Panc1 (cell line): ENCODE data around the gene ADCY4. TPM values are rescaled to one million over a fixed set of nuclear protein-coding genes. Genes with fewer than 3 reads are reported as not detected.
"Not testable (repeated sequence)": the region's sequence is repeated elsewhere in the genome, so short reads cannot be mapped to it uniquely, and the experiment has no call there.

Experiments
- ATAC-seq: fragments of 200-7000 bp; cut with Tn5 transposase; 2 replicates; pipeline ENCODE4 v1.9.1; 2020; ENCODE audit warnings: mild to moderate bottlenecking, moderate library complexity
- BruUV-seq: library from RNA; stranded (reverse); fragments of 400-500 nt; replicated peaks from 2 replicates; lab custom pipeline; 2021; lab: Mats Ljungman, UMichigan
- CTCF ChIA-PET: fragments of 300-600 bp; sonication (Branson Sonifier 250); formaldehyde crosslinking; loops from one replicate; lab custom pipeline; 2022; ENCODE audit warnings: antibody characterized with exemption; lab: Charles Lee
- POLR2A ChIA-PET: fragments of 300-600 bp; sonication (Branson Sonifier 250); formaldehyde crosslinking; loops from one replicate; lab custom pipeline; 2022; ENCODE audit warnings: antibody characterized with exemption; lab: Charles Lee
- DNase-seq: peaks from one replicate; pipeline ENCODE4 v3.0.0-alpha.2; 2010; ENCODE audit warnings: low read depth, low spot score
- H3K27ac ChIP-seq: 2 replicates; pipeline ENCODE4 v1.5.1; 2011; ENCODE audit warnings: mild to moderate bottlenecking, low read length, inconsistent platforms
- H3K27me3 ChIP-seq: fragments of 200-500 bp; sonication (Bioruptor generic); 2 replicates; pipeline ENCODE4 v1.6.0; 2014; ENCODE audit warnings: low read length, inconsistent platforms; ENCODE audit not compliant: control insufficient read depth, insufficient read depth
- H3K36me3 ChIP-seq: fragments of 200-500 bp; sonication (Bioruptor generic); 2 replicates; pipeline ENCODE4 v1.5.1; 2014; ENCODE audit warnings: inconsistent platforms, mild to moderate bottlenecking, low read length, moderate library complexity; ENCODE audit not compliant: control insufficient read depth, insufficient read depth
- H3K4me1 ChIP-seq: 2 replicates; pipeline ENCODE4 v1.5.1; 2011; ENCODE audit warnings: inconsistent platforms, mild to moderate bottlenecking, low read length, moderate library complexity; ENCODE audit not compliant: control insufficient read depth, insufficient read depth
- H3K4me3 ChIP-seq, 2 experiments: 2 replicates each; pipeline ENCODE4 v1.5.1; 2011 to 2012; ENCODE audit warnings: low read depth in 2 of 2, low read length in 2 of 2, mild to moderate bottlenecking in 2 of 2, inconsistent platforms in 1 of 2, moderate library complexity in 1 of 2
- H3K9me3 ChIP-seq: fragments of 200-500 bp; sonication (Bioruptor generic); 2 replicates; pipeline ENCODE4 v1.5.1; 2014; ENCODE audit warnings: low read depth, mild to moderate bottlenecking, inconsistent platforms, low read length, moderate library complexity; ENCODE audit not compliant: control insufficient read depth, insufficient read depth
- CTCF ChIP-seq: fragments of 450-650 bp; IDR thresholded peaks from 2 replicates; pipeline ENCODE4 v1.5.1; 2017; ENCODE audit warnings: mild to moderate bottlenecking
- POLR2AphosphoS5 ChIP-seq: IDR thresholded peaks from 2 replicates; pipeline ENCODE4 v1.6.1; 2012; ENCODE audit warnings: mild to moderate bottlenecking, low read depth, low read length, moderate library complexity
- REST ChIP-seq, 2 experiments: IDR thresholded peaks; 2 replicates each; pipeline ENCODE4 v1.6.1; 2011 to 2012; ENCODE audit warnings: low read depth in 2 of 2, control low read depth in 1 of 2, low read length in 1 of 2, mild to moderate bottlenecking in 1 of 2, moderate library complexity in 1 of 2; ENCODE audit not compliant: insufficient read depth in 1 of 2
- SIN3A ChIP-seq: IDR thresholded peaks from 2 replicates; pipeline ENCODE4 v1.6.1; 2012; ENCODE audit warnings: low read depth, mild to moderate bottlenecking, low read length, moderate library complexity, borderline replicate concordance; ENCODE audit not compliant: insufficient read depth
- TCF7L2 ChIP-seq: IDR thresholded peaks from 2 replicates; pipeline ENCODE4 v1.6.1; 2011; ENCODE audit warnings: mild to moderate bottlenecking, low read depth, low read length, inconsistent platforms
- in situ Hi-C: cut with HindIII; loops from 2 replicates; pipeline ENCODE4 v1.10.0; 2016; ENCODE audit warnings: low sequenced_read_pairs, low pct_unique_long_range_greater_than_20kb
- intact Hi-C: fragments of 100-400 bp; cut with micrococcal nuclease; formaldehyde crosslinking; loops from one replicate; pipeline ENCODE4 v1.10.0; 2022; ENCODE audit not compliant: unreplicated experiment
- total RNA-seq: library from RNA; stranded (reverse); gene quantifications from one replicate; pipeline ENCODE4 v1.2.1, GENCODE V29; 2021; ENCODE audit not compliant: unreplicated experiment

The ADCY4 gene
- total RNA-seq, 1 experiment from 2014 or later: 0.21 TPM

GRCh38 chr14:24356208-24356607 lies 21.3 kb upstream of the ADCY4 start:
- H3K27ac ChIP-seq: no peak overlapping the region
- no peaks in the 10 kb centered on the region for H3K27me3 ChIP-seq
- ChIA-PET POLR2A (no interaction called here), CTCF (no interaction called here)
- BruUV-seq: no TSS peak
- H3K4me1 ChIP-seq: no peaks in the 10 kb centered on the region
- in situ Hi-C loops: no loop called here
- no peak overlapping the region for H3K4me3 ChIP-seq
- ATAC-seq (no peak), DNase-seq (no peak)
- H3K36me3 ChIP-seq: no peaks in the 10 kb centered on the region
- no peak for TF ChIP-seq TCF7L2
- H3K9me3 ChIP-seq: no peaks in the 10 kb centered on the region
- intact Hi-C loops: no loop called here

GRCh38 chr14:24355009-24355408 lies 20.1 kb upstream of the ADCY4 start:
- H3K4me3 ChIP-seq: no peak overlapping the region
- in situ Hi-C loops: no loop called here
- DNase-seq: no peak
- H3K9me3 ChIP-seq: no peaks in the 10 kb centered on the region
- H3K27ac ChIP-seq: no peak overlapping the region
- ChIA-PET POLR2A (no interaction called here), CTCF (no interaction called here)
- H3K27me3 ChIP-seq: no peaks in the 10 kb centered on the region
- no TSS peak for BruUV-seq
- intact Hi-C loops: no loop called here
- no peaks in the 10 kb centered on the region for H3K4me1 ChIP-seq
- TF ChIP-seq TCF7L2 (no peak), REST (IDR thresholded peaks at IDR 0.05; ENCODE audit: insufficient read depth in 1 of 2, low read depth in 2 of 2, low read length in 1 of 2) (no peak), CTCF (no peak), POLR2AphosphoS5 (no peak), SIN3A (no peak)
- no peak for ATAC-seq
- H3K36me3 ChIP-seq: no peaks in the 10 kb centered on the region

GRCh38 chr14:24354482-24354825 lies 19.6 kb upstream of the ADCY4 start:
- CTCF ChIA-PET, DNase-seq, H3K4me3 ChIP-seq, H3K4me1 ChIP-seq, BruUV-seq, ATAC-seq, in situ Hi-C loops, H3K27me3 ChIP-seq, intact Hi-C loops, POLR2A ChIA-PET, H3K9me3 ChIP-seq, H3K36me3 ChIP-seq, H3K27ac ChIP-seq: not testable (repeated sequence)
